Measurements from ENCODE around the gene MTG2. TPM values are rescaled to one million over a fixed set of nuclear protein-coding genes. Genes with fewer than 3 reads are reported as not detected.

Gene MTG2
- total RNA-seq, 2 donors from 2014 or later: 40.0 to 53.0 TPM

DNA sequence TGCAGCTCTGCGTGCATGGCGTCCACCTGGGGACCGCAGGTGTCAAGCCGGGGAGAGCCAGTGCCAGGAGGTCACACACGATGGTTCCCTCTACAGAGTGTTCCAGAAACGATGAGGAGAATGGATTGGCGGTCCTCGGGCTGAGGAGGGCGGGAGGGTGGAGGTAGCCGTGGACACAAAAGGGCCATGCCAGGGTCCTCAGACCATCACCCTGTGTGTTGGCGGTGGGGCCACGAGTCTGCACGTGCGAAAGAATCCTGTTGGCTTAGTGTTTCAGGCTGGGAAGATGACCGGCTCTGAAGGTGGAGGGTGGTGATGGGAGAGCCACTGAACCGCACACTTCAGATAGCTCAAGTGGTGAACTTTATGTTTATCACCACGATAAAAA lies 23.6 kb downstream of the MTG2 start:
- no peak for DNase-seq (ENCODE audit: low spot score)
- intact Hi-C loops (cut with DNase I): no loop called here
- Histone ChIP-seq H3K4me3 (no peak overlapping the region), H3K4me1 (replicated peaks) (no peaks in the 10 kb centered on the region), H3K27me3 (replicated peaks; ENCODE audit: insufficient read depth) (no peaks in the 10 kb centered on the region), H3K9me3 (no peaks in the 10 kb centered on the region), H3K36me3 (no peaks in the 10 kb centered on the region), H3K27ac (no peak overlapping the region)
- 77% methylated on average over 17 of the region's 17 CpGs for WGBS
- no peak for TF ChIP-seq POLR2AphosphoS5 (IDR thresholded peaks at IDR 0.05)
- TF ChIP-seq, protein P1, sequence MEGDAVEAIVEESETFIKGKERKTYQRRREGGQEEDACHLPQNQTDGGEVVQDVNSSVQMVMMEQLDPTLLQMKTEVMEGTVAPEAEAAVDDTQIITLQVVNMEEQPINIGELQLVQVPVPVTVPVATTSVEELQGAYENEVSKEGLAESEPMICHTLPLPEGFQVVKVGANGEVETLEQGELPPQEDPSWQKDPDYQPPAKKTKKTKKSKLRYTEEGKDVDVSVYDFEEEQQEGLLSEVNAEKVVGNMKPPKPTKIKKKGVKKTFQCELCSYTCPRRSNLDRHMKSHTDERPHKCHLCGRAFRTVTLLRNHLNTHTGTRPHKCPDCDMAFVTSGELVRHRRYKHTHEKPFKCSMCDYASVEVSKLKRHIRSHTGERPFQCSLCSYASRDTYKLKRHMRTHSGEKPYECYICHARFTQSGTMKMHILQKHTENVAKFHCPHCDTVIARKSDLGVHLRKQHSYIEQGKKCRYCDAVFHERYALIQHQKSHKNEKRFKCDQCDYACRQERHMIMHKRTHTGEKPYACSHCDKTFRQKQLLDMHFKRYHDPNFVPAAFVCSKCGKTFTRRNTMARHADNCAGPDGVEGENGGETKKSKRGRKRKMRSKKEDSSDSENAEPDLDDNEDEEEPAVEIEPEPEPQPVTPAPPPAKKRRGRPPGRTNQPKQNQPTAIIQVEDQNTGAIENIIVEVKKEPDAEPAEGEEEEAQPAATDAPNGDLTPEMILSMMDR (IDR thresholded peaks at IDR 0.05): no peak
- TF ChIP-seq POLR2A (IDR thresholded peaks at IDR 0.05): no peak

GRCh38 chr20:62208061-62208794 lies 25.4 kb downstream of the MTG2 start:
- intact Hi-C loops (cut with DNase I): no loop called here
- TF ChIP-seq POLR2A (IDR thresholded peaks at IDR 0.05) (no peak), POLR2AphosphoS5 (IDR thresholded peaks at IDR 0.05) (no peak)
- TF ChIP-seq, protein P1 (IDR thresholded peaks at IDR 0.05): no peak
- Histone ChIP-seq H3K27me3 (replicated peaks; ENCODE audit: insufficient read depth) (no peaks in the 10 kb centered on the region), H3K9me3 (no peaks in the 10 kb centered on the region), H3K27ac (no peak overlapping the region), H3K4me1 (replicated peaks) (no peaks in the 10 kb centered on the region), H3K36me3 (no peaks in the 10 kb centered on the region), H3K4me3 (no peak overlapping the region)
- DNase-seq (ENCODE audit: low spot score): no peak
- 63% methylated on average over 17 of the region's 19 CpGs for WGBS

DNA sequence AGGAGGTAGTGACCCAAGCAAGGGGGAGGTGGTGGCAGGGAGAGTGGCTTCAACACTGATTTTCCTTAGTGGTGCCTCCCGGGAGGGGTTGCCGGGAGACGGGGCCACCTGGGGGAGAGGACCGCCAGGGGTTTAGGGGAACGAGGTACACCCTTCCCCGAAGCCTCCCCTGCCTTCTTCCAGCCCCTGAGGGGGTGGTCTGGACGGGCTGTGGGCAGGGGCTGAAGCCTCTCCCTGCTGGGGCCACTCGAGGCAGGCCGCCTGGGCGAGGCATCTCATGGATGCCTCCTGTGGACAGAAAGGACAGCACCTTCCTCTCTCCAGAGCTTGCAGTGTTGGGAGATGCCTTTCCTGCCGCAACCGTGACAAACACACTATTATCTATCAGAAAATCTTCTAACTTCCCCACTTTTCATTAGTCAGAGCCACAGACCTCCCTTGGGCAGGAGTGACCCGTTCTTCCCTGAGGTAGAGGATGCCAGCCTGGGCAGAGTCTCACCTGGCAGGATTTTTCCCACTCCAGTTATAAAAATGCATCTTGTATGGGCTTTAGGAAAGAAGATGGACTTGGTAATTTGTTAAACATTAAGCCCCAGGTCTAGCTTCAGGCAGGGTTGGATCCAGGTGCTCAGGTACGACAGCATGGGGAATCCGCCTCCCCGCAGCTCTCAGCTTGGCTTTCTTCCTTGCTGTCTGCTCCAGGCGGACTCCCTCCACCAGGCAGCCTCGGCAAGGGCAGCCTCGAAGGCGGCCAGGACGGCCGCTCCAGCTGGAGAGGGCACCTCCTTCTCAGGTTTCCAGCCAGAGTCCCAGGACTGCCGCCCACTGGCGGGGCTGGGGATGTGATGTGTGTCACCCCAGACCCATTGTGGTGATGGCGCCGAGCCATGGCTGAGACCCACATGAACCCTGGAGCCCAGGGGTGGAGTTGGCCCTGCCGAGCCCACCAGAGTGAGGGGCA lies 26.2 kb downstream of the MTG2 start:
- no peaks in the 10 kb centered on the region for H3K9me3 ChIP-seq
- H3K4me1 ChIP-seq (replicated peaks): no peaks in the 10 kb centered on the region
- no peak overlapping the region for H3K4me3 ChIP-seq
- 41% methylated on average over 22 of the region's 27 CpGs for WGBS
- H3K27ac ChIP-seq: no peak overlapping the region
- no peaks in the 10 kb centered on the region for H3K27me3 ChIP-seq (replicated peaks; ENCODE audit: insufficient read depth)
- TF ChIP-seq, protein P1 (IDR thresholded peaks at IDR 0.05): no peak
- TF ChIP-seq POLR2A (IDR thresholded peaks at IDR 0.05): no peak
- no peak for TF ChIP-seq POLR2AphosphoS5 (IDR thresholded peaks at IDR 0.05)
- DNase-seq (ENCODE audit: low spot score): no peak
- intact Hi-C loops (cut with DNase I): no loop called here
- H3K36me3 ChIP-seq: no peaks in the 10 kb centered on the region

- Histone ChIP-seq H3K4me3 (no peak overlapping the region), H3K27me3 (replicated peaks; ENCODE audit: insufficient read depth) (no peaks in the 10 kb centered on the region), H3K4me1 (replicated peaks) (peaks cover 6% of the 10 kb centered on the region), H3K36me3 (no peaks in the 10 kb centered on the region), H3K9me3 (no peaks in the 10 kb centered on the region), H3K27ac (no peak overlapping the region)
- TF ChIP-seq POLR2A (IDR thresholded peaks at IDR 0.05) (no peak), POLR2AphosphoS5 (IDR thresholded peaks at IDR 0.05) (no peak)
- TF ChIP-seq, protein P1 (IDR thresholded peaks at IDR 0.05): no peak
- 61% methylated on average over 17 of the region's 17 CpGs for WGBS
- intact Hi-C loops (cut with DNase I): no loop called here
- DNase-seq (ENCODE audit: low spot score): no peak
Observed at GRCh38 chr20:62209850-62210495, 27.1 kb downstream of the MTG2 start.
